Caco-2 (cell line): ENCODE measurements around the gene ZNF408. TPM values are rescaled to one million over a fixed set of nuclear protein-coding genes. Genes with fewer than 3 reads are reported as not detected.

Source experiments
- BruUV-seq: library from RNA; stranded (reverse); fragments of 400-500 nt; replicated peaks from 2 replicates; lab custom pipeline; 2021; lab: Mats Ljungman, UMichigan
- CTCF ChIA-PET: fragments of 300-600 bp; sonication (Branson Sonifier 250); formaldehyde crosslinking; loops from one replicate; lab custom pipeline; 2022; ENCODE audit warnings: antibody characterized with exemption; lab: Charles Lee
- POLR2A ChIA-PET: fragments of 300-600 bp; sonication (Branson Sonifier 250); formaldehyde crosslinking; loops from one replicate; lab custom pipeline; 2022; ENCODE audit warnings: antibody characterized with exemption; lab: Charles Lee
- DNase-seq, 2 experiments: peaks; one replicate each; pipeline versions ENCODE4 v3.0.0 to v3.0.0-alpha.2; 2020 to 2022
- H3K27me3 ChIP-seq: replicated peaks from 2 replicates; pipeline ENCODE4 v1.6.0; 2011; ENCODE audit warnings: low read length; ENCODE audit not compliant: control insufficient read depth, insufficient read depth
- H3K36me3 ChIP-seq: 2 replicates; pipeline ENCODE4 v1.5.1; 2011; ENCODE audit warnings: low read length; ENCODE audit not compliant: control insufficient read depth, insufficient read depth
- H3K4me1 ChIP-seq: fragments of 250-450 bp; sonication (Bioruptor Pico); 2 replicates; pipeline ENCODE4 v1.5.1; 2020; ENCODE audit warnings: mild to moderate bottlenecking
- H3K4me3 ChIP-seq: 2 replicates; pipeline ENCODE4 v1.5.1; 2011; ENCODE audit warnings: low read depth, mild to moderate bottlenecking, control low read depth, low read length
- H3K9me3 ChIP-seq: fragments of 250-450 bp; sonication (Bioruptor Pico); 2 replicates; pipeline ENCODE4 v1.5.1; 2020; ENCODE audit warnings: mild to moderate bottlenecking, moderate library complexity
- H3K27ac Mint-ChIP-seq: one replicate; pipeline ENCODE4 v1.8.0; 2022; ENCODE audit warnings: mixed read lengths; ENCODE audit not compliant: unreplicated experiment
- H3K27me3 Mint-ChIP-seq: one replicate; pipeline ENCODE4 v1.8.0; 2022; ENCODE audit warnings: mixed read lengths; ENCODE audit not compliant: insufficient read depth, unreplicated experiment
- H3K36me3 Mint-ChIP-seq: one replicate; pipeline ENCODE4 v1.8.0; 2022; ENCODE audit warnings: mild to moderate bottlenecking, mixed read lengths; ENCODE audit not compliant: insufficient read depth, unreplicated experiment
- H3K4me1 Mint-ChIP-seq: one replicate; pipeline ENCODE4 v1.8.0; 2022; ENCODE audit warnings: low read depth, mixed read lengths; ENCODE audit not compliant: unreplicated experiment
- H3K4me3 Mint-ChIP-seq: one replicate; pipeline ENCODE4 v1.8.0; 2022; ENCODE audit warnings: mild to moderate bottlenecking, moderate library complexity, mixed read lengths; ENCODE audit not compliant: unreplicated experiment
- H3K9me3 Mint-ChIP-seq: one replicate; pipeline ENCODE4 v1.8.0; 2022; ENCODE audit warnings: mixed read lengths; ENCODE audit not compliant: unreplicated experiment
- CTCF ChIP-seq, 2 experiments: fragments of 200-600 bp in 1 of 2; IDR thresholded peaks; 1 replicate in 1 of 2; 2 replicates in 1 of 2; pipeline versions ENCODE4 v1.5.1 to v1.8.0; 2011 to 2022; ENCODE audit warnings: antibody characterized with exemption in 1 of 2, control low read depth in 1 of 2, inconsistent platforms in 1 of 2, low read depth in 1 of 2, low read length in 1 of 2, mild to moderate bottlenecking in 1 of 2, moderate library complexity in 1 of 2; ENCODE audit not compliant: insufficient read depth in 1 of 2, severe bottlenecking in 1 of 2, unreplicated experiment in 1 of 2
- intact Hi-C: fragments of 100-400 bp; cut with micrococcal nuclease; formaldehyde crosslinking; loops from one replicate; pipeline ENCODE4 v1.10.0; 2022; ENCODE audit not compliant: unreplicated experiment
- total RNA-seq: library from RNA; stranded (reverse); gene quantifications from 2 replicates; pipeline ENCODE4 v1.2.3, GENCODE V29; 2022

Gene ZNF408
- total RNA-seq, 1 experiment from 2014 or later, result 23.3 TPM

GRCh38 chr11:46718155-46719019, 17.6 kb downstream of the ZNF408 start:
- Histone ChIP-seq H3K4me3 (no peak overlapping the region), H3K27me3 (no peaks in the 10 kb centered on the region), H3K4me1 (peaks cover 34% of the 10 kb centered on the region), H3K9me3 (no peaks in the 10 kb centered on the region), H3K36me3 (peaks cover 1% of the 10 kb centered on the region; the same call in 1 of the 2 replicates)
- no TSS peak for BruUV-seq
- no peaks in the 10 kb centered on the region for H3K9me3 Mint-ChIP-seq
- peak; percentile 75 to 89 for DNase-seq
- ChIA-PET CTCF (interaction anchor here (0.6 to 1.1 kb wide), 4 partner anchors 9 to 329 kb away, joined by 3 to 8 read pairs (median 4); partner anchors contain the start of genes ARHGAP1 and ZNF408), POLR2A (interaction anchor here (0.6 to 1.2 kb wide), 2 partner anchors 18 to 454 kb away, joined by 5 to 14 read pairs; partner anchors contain the start of genes ARHGAP1 and ZNF408)
- peaks cover 11% of the 10 kb centered on the region for H3K4me1 Mint-ChIP-seq
- H3K27me3 Mint-ChIP-seq, result no peaks in the 10 kb centered on the region
- peak overlapping the region; percentile 68 for H3K4me3 Mint-ChIP-seq
- intact Hi-C loops, result loop anchor here (1.0 to 5.0 kb wide), 2 partner anchors 18 to 166 kb away; partner anchors contain the start of gene ARHGAP1
- no peak for TF ChIP-seq CTCF (IDR thresholded peaks at IDR 0.05; ENCODE audit: insufficient read depth in 1 of 2, low read depth in 1 of 2, low read length in 1 of 2, severe bottlenecking in 1 of 2, unreplicated experiment in 1 of 2)
- peak overlapping the region; percentile 92 for H3K27ac Mint-ChIP-seq
- H3K36me3 Mint-ChIP-seq, result peaks cover 4% of the 10 kb centered on the region

- peak within 1 kb of the TSS; percentile 92 for H3K27ac Mint-ChIP-seq
- BruUV-seq, result no TSS peak
- H3K36me3 Mint-ChIP-seq, result peaks cover 4% of the 10 kb centered on the region
- H3K9me3 Mint-ChIP-seq, result no peaks in the 10 kb centered on the region
- H3K36me3 ChIP-seq, result peaks cover 1% of the 10 kb centered on the region; the same call in 1 of the 2 replicates
- peaks cover 11% of the 10 kb centered on the region for H3K4me1 Mint-ChIP-seq
- POLR2A ChIA-PET, result interaction anchor here (0.6 to 1.2 kb wide), 2 partner anchors 18 to 114 kb away, joined by 7 to 14 read pairs; partner anchors contain the start of genes ARHGAP1 and ZNF408
- intact Hi-C loops, result loop anchor here (5.0 kb wide), 1 partner anchor 167 kb away; no protein-coding TSS in a partner anchor
- H3K9me3 ChIP-seq, result no peaks in the 10 kb centered on the region
- peak within 1 kb of the TSS; percentile 68 for H3K4me3 Mint-ChIP-seq
- CTCF ChIA-PET, result interaction anchor here (0.8 to 1.0 kb wide), 2 partner anchors 9 to 229 kb away, joined by 3 to 5 read pairs; no protein-coding TSS in a partner anchor
- peak within 1 kb of the TSS; percentile 40 for H3K4me3 ChIP-seq
- no peak for TF ChIP-seq CTCF (IDR thresholded peaks at IDR 0.05; ENCODE audit: insufficient read depth in 1 of 2, low read depth in 1 of 2, low read length in 1 of 2, severe bottlenecking in 1 of 2, unreplicated experiment in 1 of 2)
- no peaks in the 10 kb centered on the region for H3K27me3 ChIP-seq
- peaks cover 34% of the 10 kb centered on the region for H3K4me1 ChIP-seq
- no peaks in the 10 kb centered on the region for H3K27me3 Mint-ChIP-seq
- peak; percentile 83 to 86 for DNase-seq
Measured at GRCh38 chr11:46719048-46719542, 18.3 kb downstream of the ZNF408 start, which contains the start of gene F2. TSS of gene F2 (plus strand) at chr11:46719213. CDS start at chr11:46719236, 23 bp downstream.
